Esophagus (tissue), 2 donors: ENCODE results near the gene PARL. TPM values are rescaled to one million over a fixed set of nuclear protein-coding genes. Genes with fewer than 3 reads are reported as not detected.
A peak's percentile ranks its signal among the peaks of the same experiment; 100 is the strongest.

ENCODE experiments used
- H3K27ac ChIP-seq, 2 donors: one replicate each; pipeline ENCODE4 v1.5.1; 2013; ENCODE audit warnings: low read depth in 2 of 2, mild to moderate bottlenecking in 2 of 2, inconsistent platforms in 1 of 2, low read length in 1 of 2, moderate library complexity in 1 of 2
- H3K27me3 ChIP-seq, 2 donors: one replicate each; pipeline ENCODE4 v1.6.1; 2013; ENCODE audit warnings: low read length in 2 of 2, control low read depth in 1 of 2, mild to moderate bottlenecking in 1 of 2; ENCODE audit not compliant: insufficient read depth in 2 of 2, control insufficient read depth in 1 of 2
- H3K36me3 ChIP-seq, 2 donors: one replicate each; pipeline ENCODE4 v1.6.1; 2013; ENCODE audit warnings: low read length in 1 of 2; ENCODE audit not compliant: control insufficient read depth in 2 of 2, insufficient read depth in 2 of 2
- H3K4me1 ChIP-seq, 2 donors: one replicate each; pipeline ENCODE4 v1.6.1; 2013; ENCODE audit warnings: low read length in 1 of 2; ENCODE audit not compliant: control insufficient read depth in 2 of 2, insufficient read depth in 2 of 2
- H3K4me3 ChIP-seq, 2 donors: one replicate each; pipeline ENCODE4 v1.5.1; 2013; ENCODE audit warnings: low read length in 2 of 2, mild to moderate bottlenecking in 2 of 2, low read depth in 1 of 2, moderate library complexity in 1 of 2
- H3K9me3 ChIP-seq, 2 donors: one replicate each; pipeline ENCODE4 v1.6.1; 2013; ENCODE audit warnings: mild to moderate bottlenecking in 2 of 2, low read depth in 1 of 2, low read length in 1 of 2, moderate library complexity in 1 of 2; ENCODE audit not compliant: control insufficient read depth in 2 of 2, insufficient read depth in 1 of 2
- WGBS, 2 donors: extraction: QIAGEN DNeasy Blood & Tissue Kit; methylation state at CpG; one replicate each; pipeline ENCODE4 v1.1.7; 2013; 5-methylcytosine and 5-hydroxymethylcytosine counted together
- polyA plus RNA-seq, 2 donors: library from polyadenylated mRNA; stranded (reverse); fragments of 200-250 nt; gene quantifications; one replicate each; pipeline ENCODE4 v1.2.3, GENCODE V29; 2013
- donor health status: healthy with polysubstance abuse.
- donor health status: Bipolar disorder and iron deficiency.

PARL gene
- polyA plus RNA-seq, 2 donors, result 45.8 to 59.6 TPM

GRCh38 chr3:183839751-183840150 is 44.9 kb downstream of the PARL start:
- Histone ChIP-seq H3K36me3 (peaks cover 3 to 6% of the 10 kb centered on the region in 2 donors), H3K4me3 (no peak overlapping the region)
- 99% methylated on average over 4 of the region's 4 CpGs for WGBS, 2 donors

DNA sequence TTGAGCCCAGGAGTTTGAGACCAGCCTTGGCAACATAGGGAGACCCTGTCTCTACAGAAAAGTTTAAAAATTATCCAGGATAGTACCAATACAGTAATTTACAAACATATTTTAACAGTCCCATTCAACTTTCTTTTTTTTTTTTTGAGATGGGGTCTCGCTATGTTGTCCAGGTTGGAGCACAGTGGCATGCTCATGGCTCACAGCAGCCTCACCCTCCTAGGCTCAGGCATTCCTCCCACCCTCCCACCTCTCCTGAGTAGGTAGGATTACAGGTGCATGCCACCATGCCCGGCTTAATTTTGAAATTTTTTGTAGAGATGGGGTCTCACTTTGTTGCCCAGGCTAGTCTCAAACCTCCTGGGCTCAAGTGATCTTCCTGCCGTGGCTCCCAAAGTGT is 46.8 kb downstream of the PARL start:
- Histone ChIP-seq H3K9me3 (no peaks in the 10 kb centered on the region), H3K36me3 (peaks cover 11 to 14% of the 10 kb centered on the region in 2 donors), H3K4me3 (no peak overlapping the region), H3K4me1 (no peaks in the 10 kb centered on the region), H3K27me3 (no peaks in the 10 kb centered on the region), H3K27ac (no peak overlapping the region)
- WGBS, 2 donors, result 93 to 96% methylated on average over 3 of the region's 3 CpGs

More at GRCh38 chr3:183839751-183840150, 44.9 kb downstream of the PARL start:
- Histone ChIP-seq H3K9me3 (no peaks in the 10 kb centered on the region), H3K27ac (no peak overlapping the region), H3K4me1 (no peaks in the 10 kb centered on the region), H3K27me3 (no peaks in the 10 kb centered on the region)

DNA sequence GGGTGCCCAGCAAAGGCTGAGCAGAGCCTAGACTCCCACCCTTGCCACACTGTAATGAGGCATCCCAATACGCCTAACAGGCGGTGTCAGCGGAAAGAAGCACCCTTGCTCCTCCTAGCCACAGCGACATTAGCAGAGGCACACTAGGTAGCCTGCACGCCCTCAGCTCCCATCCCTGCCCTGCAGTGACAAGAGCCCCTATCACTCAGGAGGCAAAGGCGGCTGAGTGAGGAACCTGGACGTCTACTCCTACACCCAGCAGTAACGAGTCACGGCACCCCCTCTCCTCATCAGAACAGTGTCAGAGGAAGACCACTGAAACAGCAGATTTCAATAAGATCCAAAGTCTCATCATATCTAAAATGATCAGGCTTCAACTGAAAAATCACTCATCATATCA is 47.3 kb downstream of the PARL start:
- WGBS, 2 donors, result 94% methylated on average over 9 of the region's 9 CpGs
- H3K4me3 ChIP-seq, result no peak overlapping the region
- peaks cover 11 to 19% of the 10 kb centered on the region in 2 donors for H3K36me3 ChIP-seq
- no peaks in the 10 kb centered on the region for H3K4me1 ChIP-seq
- no peaks in the 10 kb centered on the region for H3K27me3 ChIP-seq
- H3K27ac ChIP-seq, result no peak overlapping the region
- no peaks in the 10 kb centered on the region for H3K9me3 ChIP-seq

DNA sequence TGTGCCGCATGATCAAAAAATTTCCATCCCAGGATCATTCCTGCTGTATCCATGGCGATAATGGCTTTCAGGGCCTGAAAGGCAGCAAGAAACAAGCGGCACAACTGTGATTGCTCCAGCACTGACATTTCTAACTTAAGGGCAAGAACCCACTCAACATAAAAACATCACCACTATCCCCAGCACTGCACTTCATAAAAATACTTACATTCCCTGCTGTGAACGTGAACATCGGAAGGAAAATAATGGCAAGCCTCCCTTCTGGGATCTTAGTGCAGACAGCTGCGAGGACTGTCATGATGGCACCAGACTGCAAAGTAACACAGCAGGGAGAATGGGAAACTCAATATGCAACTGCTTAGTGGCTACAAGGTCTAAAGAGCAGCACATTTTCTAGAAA is 51.2 kb downstream of the PARL start:
- no peak overlapping the region for H3K4me3 ChIP-seq
- 96% methylated on average over 6 of the region's 6 CpGs for WGBS, 2 donors
- H3K9me3 ChIP-seq, result no peaks in the 10 kb centered on the region

GRCh38 chr3:183830187-183830586 is 54.5 kb downstream of the PARL start:
- Histone ChIP-seq H3K4me3 (no peak overlapping the region), H3K36me3 (peaks cover 16 to 19% of the 10 kb centered on the region in 2 donors), H3K9me3 (no peaks in the 10 kb centered on the region), H3K4me1 (peaks cover 5 to 7% of the 10 kb centered on the region in 2 donors), H3K27ac (no peak overlapping the region), H3K27me3 (no peaks in the 10 kb centered on the region)
- WGBS, 2 donors, result 94 to 97% methylated on average over 9 of the region's 9 CpGs

More for the DNA sequence above, 51.2 kb downstream of the PARL start:
- Histone ChIP-seq H3K27me3 (no peaks in the 10 kb centered on the region), H3K4me1 (no peaks in the 10 kb centered on the region), H3K36me3 (peaks cover 16 to 18% of the 10 kb centered on the region in 2 donors), H3K27ac (no peak overlapping the region)

DNA sequence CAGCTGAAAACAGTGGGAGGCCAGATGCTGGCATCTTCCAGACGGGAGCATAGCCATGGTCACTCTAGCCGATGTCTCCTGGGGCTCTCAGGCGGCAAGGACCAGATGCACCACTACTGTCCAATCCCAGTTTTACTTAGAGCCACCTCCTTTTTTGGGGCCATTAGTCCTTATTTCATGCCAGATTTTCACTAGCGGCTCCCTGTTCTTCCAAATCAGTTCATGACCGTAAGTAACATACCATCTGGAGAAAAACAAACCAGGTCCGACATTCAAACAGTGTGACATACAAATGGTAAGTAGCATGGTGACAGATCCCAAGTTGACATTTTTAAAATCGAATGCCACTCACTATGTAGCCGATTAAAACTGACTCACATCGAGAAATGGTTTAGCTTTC is 55.2 kb downstream of the PARL start:
- WGBS, 2 donors, result 96% methylated on average over 9 of the region's 9 CpGs
- H3K27ac ChIP-seq, result no peak overlapping the region
- H3K9me3 ChIP-seq, result no peaks in the 10 kb centered on the region
- H3K4me3 ChIP-seq, result no peak overlapping the region
- H3K27me3 ChIP-seq, result no peaks in the 10 kb centered on the region
- H3K4me1 ChIP-seq, result peaks cover 7 to 11% of the 10 kb centered on the region in 2 donors
- peaks cover 16 to 19% of the 10 kb centered on the region in 2 donors for H3K36me3 ChIP-seq

- H3K27me3 ChIP-seq, result no peaks in the 10 kb centered on the region
- no peaks in the 10 kb centered on the region for H3K9me3 ChIP-seq
- WGBS, 2 donors, result 91 to 92% methylated on average over 7 of the region's 7 CpGs
- H3K4me1 ChIP-seq, result peaks cover 7 to 12% of the 10 kb centered on the region in 2 donors
- H3K36me3 ChIP-seq, result peaks cover 12 to 14% of the 10 kb centered on the region in 2 donors
- no peak overlapping the region for H3K27ac ChIP-seq
- no peak overlapping the region for H3K4me3 ChIP-seq
Observed at GRCh38 chr3:183828538-183828870, 56.2 kb downstream of the PARL start.

DNA sequence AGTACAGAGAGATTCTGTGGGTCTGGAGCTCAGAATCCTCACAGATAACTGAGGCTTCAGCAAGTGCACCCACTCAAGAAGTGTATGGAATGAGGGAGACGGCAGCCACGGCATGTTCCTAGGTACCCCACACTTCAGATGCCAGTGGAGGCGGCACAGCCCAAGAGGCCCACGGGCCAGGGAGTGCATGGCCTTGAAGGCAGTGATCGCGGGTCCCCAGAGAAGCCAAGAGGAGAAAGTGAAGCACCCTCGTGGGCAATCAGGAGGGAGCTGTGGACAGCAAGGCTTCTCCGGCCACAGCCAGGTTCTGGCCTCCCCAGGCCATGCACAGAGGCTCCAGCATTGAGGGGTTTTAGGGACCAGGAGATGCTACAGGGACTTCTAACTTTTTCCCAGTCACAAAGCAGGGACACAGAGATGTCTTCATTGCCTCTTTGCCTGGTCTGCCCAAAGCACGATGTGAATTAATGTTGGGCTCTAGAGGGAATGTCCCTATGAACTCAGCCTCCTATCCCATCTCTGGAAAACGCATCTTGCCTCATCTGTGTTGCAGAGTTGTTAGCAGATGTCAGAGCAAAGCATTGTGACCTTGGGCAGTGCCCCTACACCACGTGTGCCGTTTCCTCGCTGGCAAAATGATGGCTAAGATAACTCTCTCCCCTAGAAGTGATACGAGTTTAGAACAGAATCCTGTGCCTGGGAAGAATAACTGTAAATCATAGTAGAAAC is 56.7 kb downstream of the PARL start:
- Histone ChIP-seq H3K27me3 (no peaks in the 10 kb centered on the region), H3K9me3 (no peaks in the 10 kb centered on the region), H3K27ac (no peak overlapping the region), H3K36me3 (peaks cover 8 to 12% of the 10 kb centered on the region in 2 donors), H3K4me1 (peaks cover 7 to 12% of the 10 kb centered on the region in 2 donors), H3K4me3 (no peak overlapping the region)
- WGBS, 2 donors, result 76 to 85% methylated on average over 14 of the region's 14 CpGs

DNA sequence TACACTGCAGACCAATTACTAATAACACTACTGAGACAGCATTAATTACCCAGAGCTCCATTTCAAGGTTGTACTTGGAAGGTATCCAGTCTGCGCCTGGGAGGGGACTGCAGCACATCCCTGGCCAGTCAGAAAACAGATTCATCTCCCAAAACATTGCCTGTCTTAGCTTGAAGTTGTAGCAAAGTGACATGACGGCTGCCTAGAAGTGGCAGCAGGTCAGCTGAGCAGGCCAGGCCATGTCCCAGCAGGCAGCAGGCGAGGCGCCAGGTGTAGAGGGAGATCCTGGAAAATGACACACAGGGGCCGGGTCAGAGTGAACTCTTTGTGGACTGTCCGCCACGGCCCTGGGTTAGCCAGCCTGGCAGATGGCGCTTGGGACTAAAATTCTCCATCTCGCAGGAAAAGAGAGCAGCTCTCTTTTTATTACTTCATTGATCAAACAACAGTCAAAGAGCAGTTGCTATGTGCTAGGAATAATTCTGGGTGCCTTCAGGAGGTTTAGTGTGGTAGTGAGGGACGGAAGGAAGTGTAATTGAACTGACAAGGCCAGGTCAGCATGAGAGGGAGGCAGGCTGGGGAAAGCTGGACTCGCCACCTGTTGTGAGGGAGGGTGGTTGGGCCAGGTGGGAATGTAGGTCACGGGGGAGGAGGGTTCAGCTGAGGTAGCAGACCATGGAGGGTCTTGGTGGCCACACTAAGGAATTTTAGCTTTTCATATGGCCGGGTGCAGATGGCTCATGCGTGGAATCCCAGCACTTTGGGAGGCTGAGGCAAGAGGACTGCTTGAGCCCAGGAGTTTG is 58.0 kb downstream of the PARL start:
- H3K27me3 ChIP-seq, result no peaks in the 10 kb centered on the region
- H3K4me1 ChIP-seq, result peaks cover 7 to 12% of the 10 kb centered on the region in 2 donors
- 66 to 78% methylated on average over 14 of the region's 14 CpGs for WGBS, 2 donors
- H3K36me3 ChIP-seq, result peaks cover 6 to 8% of the 10 kb centered on the region in 2 donors
- H3K27ac ChIP-seq, result peak overlapping the region; percentile 9 to 20
- no peaks in the 10 kb centered on the region for H3K9me3 ChIP-seq
- no peak overlapping the region for H3K4me3 ChIP-seq
